Measurements from ENCODE around the gene CXCR4.

Gene CXCR4

DNA sequence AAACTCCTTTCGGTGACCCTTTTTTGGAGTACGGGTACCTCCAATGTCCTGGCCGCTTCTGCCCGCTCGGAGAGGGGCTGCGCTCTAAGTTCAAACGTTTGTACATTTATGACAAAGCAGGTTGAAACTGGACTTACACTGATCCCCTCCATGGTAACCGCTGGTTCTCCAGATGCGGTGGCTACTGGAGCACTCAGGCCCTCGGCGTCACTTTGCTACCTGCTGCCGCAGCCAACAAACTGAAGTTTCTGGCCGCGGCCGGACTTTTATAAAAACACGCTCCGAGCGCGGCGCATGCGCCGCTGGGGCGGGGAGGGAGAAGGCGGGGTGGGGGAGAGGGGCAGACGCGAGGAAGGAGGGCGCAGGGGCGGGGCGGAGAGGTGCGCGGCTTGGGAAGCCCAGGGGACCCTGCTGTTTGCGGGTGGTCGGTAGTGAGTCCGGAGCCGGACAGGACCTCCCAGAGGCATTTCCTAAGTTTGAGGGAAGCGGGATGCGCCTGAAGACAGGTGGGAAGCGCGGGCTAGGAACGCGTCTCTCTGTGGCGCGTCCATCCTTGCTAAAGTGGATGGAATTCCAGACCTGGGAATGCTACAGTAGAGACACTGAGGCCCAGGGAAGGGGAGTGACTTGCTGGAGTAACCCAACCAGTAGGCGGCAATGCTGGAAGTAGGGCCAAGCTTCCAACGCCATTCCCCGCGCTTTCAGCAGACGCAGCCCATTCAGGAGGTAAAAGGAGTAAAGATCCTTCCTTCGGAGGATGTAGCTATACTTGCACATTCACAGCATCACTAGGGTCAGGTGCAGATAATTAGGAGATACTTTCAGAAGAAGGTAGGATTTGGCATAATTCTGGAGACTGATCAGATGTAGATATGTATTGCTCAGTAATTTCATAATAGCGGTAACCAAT lies at the start of gene CXCR4:
TSS of gene CXCR4 (minus strand) at position 241 of the 910 bp plus-strand sequence. CDS start at position 152, 89 bp downstream.
- peak; percentile 79 for DNase-seq (ENCODE audit: low read depth)

DNA sequence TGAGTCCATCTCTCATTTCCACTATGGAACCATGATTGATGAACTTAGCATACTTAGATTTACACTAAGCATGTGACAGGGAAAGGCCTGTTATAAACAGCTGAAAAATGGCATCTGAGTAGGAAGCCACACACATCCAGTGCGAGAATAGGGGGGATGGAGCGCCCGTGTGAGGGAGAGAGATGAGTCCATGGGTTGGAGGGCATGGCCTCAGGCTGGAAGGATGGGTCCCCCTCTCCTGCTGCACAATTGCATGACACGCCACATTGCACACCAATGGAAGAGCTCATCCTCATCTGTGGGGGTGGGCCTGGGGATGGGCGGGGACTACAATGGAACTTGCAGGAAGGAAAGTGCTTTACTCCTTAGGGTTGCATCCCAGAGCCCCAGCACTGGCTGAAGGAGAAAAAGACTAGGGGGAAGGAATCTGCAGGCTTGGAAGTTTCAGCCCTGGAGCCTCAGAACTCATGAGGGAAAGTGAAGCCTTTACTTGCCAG lies 46.4 kb upstream of the CXCR4 start:
- DNase-seq (ENCODE audit: low read depth) = no peak

DNA sequence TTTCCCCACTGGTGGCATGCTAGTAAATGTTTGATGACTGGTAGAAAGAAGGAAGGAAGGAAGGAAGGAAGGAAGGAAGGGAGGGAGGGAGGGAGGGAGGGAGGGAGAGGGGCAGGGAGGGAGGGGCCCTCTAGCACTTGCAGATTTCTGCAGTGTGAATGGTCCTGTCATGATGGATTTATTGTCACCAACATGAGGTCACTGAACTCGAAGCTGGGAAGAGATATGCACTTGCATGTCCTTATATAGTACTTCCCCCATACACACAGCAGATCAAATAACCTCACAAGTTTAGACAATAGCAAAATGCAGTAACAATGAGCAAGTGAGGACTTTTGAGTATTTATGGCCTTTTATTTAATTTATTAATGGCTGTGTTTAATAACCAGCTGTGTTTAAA lies 44.5 kb upstream of the CXCR4 start:
- no peak for DNase-seq (ENCODE audit: low read depth)

DNA sequence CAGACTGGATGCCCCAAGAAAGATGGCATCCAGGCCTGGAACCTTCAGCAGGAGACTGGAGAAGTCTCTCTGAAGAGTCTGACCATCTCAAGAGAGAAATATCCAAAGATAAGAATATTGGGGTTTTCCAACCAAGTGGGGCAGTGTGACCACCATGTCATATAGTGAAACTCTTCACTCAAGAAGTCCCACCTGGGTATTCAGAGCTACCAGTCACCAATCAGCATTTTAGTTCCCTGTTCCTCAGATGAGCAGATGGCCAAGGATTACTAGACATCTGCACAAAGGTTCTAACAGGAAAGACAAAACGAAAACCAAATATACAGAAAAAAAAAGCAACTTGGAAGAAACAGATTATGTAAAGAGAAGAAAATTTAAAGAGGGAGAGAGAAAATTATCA lies 38.5 kb upstream of the CXCR4 start:
- no peak for DNase-seq (ENCODE audit: low read depth)

DNA sequence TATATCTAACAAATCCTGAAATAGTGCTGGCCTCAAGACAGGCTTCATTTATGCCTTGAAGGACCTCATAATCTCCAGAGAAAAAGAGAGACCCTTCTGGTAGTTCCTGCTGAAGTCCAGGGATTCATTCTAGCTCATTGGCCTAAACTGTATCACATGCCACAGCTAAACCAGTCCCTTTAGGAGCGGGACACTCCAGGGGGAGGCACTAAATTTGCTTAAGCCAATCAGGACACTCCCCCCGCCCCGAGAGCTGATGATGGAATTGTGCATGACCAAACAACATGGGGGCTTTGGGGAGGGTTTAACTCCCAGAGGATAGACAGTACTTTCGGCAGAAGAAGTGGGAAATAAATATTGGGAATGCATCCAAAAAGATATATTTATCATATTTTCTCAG lies 36.4 kb upstream of the CXCR4 start:
- no peak for DNase-seq (ENCODE audit: low read depth)

DNA sequence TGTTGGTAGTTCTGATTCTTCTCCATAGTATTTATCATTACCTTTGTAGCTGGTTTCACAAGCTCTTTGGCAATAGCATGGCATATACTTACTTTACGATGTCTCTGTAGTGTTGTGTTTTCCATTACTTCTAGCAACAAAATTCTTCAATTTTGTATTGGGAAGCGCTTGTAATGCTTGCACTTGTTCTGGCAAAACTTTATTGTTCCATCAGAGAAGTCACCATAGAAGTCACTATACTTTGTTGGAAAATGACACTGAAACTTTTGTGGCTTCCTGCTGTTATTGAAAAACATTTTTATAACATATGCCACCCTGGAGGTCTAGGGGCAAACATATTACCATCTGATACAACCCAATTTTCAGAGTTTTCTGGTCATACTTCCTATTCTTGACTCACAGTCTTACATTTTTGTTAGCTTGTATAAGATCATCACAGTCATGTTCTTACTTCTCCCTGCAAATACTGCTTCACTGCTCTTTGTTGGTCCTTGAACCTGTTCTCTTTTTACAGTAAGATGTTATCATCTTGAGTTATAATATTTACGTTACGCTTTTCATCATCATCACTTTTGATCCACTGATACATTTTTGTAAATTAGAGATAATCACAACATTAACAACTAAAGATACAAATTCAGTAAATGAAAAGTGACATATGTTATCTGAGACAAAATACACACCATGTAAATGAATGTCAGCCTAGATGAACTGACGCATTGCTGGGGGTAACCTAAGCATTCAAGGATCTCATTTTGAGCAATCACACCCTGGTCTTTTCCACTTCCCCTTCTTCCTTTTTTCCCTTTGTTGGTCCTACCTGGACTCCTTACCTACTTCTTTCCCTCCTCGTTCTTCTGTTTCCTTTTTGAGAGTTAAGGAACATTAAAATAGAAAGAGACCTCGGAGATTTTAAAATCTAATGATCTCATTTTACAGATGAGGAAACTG lies 33.3 kb upstream of the CXCR4 start:
- no peak for DNase-seq (ENCODE audit: low read depth)

DNA sequence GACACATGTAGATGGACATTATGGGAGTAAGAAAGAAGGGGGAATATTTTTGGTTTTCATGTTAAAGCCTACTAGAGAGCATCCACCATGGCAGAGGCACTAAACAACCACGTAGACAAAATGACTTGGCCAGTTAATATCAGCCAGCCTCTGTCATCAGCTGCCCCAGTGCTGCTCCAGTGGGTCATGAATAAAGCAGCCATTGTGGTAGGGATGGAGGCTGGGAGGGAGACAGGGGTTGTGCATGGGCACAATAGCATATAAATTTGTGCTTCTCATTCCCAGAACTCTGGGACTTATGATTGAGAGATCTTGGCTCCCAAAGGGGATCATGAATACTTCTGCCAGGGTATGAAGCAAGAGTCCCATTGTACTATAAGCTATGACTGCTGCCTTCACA lies 31.1 kb upstream of the CXCR4 start:
- DNase-seq (ENCODE audit: low read depth) = no peak

DNA sequence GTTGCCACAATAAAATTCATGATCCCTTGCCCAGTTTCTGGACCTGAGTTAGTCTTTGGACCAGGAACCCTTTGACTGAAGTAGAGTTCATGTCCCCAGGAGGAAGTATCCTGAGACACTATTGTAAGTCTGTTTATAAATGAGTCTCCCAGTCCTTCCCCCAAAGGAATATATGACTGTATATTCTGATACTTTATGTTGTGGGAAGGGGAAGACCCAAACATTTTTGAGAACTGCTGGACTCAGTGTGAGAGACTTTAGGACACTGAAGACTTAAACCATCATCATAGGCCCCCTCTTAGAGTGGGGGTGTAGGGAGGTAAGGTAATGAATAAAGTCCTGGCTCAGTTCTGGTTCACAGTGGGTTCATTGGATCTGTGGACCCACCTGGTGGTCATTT lies 28.6 kb upstream of the CXCR4 start:
- no peak for DNase-seq (ENCODE audit: low read depth)

DNA sequence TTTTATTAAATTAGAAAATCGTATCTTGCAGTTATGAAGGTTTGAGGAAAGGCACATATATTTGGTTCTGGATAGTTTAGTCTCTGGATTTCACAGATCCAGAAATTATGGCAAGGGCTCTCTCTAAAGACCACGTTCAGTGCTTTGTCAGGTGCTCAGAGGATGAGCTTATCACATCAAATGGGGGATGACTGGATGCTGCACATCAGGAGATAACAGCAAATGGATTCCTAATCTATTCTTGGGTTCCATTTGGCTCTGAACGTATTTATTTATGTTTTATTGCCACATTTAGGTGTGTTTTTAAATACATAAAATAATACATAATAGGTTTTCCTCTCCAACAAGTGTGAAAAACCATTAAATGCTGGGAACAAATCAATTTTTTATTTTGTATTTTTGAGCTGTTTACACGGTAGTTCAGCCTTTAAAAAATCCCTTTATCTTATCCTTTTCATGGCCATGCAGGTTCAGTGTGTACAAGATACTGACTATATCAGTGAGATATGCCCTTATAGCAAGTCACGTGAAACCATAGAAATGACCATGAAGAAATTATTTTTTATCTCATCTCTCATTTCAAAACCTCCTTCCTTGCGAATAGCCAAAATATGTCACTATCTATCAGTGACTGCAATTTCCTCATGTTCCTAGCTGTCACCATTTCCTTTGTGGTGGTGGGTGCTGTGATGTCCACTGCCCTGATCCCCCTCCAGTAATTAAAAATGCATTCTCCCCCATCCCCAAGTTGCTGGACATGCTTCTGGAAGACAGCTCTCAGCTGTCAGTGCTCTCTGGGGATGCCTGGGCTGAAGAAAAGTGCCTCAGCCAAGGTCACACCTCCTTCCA lies 25.9 kb upstream of the CXCR4 start:
- no peak for DNase-seq (ENCODE audit: low read depth)

DNA sequence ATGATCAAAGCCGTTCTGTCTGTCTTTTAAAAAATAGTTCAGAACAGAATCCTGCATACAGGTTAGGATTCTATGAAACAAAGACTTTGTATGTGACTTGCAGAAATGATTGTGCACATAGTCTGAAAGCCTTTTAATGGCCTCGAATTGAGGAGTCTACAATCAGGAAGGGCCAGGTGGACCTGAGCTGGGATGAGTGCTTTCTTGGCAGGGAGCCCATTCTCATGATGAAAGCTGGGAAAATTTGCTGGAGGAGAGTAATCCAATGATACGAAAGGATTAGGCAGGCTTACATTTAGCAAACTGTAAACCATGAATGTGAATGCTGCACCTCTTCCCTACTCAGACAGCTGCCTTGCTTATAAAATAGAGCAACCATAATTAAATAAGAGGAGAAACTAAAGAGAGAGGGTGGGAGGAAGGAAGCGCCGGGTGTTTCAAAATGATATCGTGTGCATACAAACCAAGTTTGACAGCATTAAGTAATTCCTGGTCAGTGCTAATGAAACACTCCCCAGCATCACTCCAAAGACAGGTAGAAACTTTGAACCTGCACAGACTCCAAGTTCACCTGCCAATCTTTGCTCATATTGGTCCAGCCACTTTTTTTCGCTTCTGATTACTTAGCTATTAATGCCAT lies 23.7 kb upstream of the CXCR4 start:
- DNase-seq (ENCODE audit: low read depth) = no peak

DNA sequence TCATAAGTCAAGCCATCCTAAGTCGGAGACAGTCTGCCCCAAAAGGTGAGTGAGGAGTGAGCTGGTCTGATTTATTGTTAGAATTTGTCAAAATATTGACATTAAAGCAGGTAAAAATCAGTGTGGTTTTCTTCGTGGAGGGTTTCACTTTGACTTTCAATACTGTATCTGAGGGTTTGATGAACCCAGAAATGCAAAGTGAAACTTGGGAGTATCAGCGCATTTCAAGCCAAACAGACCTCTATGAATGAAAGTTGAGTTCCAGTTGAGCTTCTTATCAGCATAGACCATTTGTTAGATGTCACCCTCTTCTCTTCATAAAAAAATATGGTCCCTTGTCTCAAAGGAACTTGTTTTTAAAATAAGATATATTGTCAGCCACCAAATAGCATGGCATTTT lies 21.7 kb upstream of the CXCR4 start:
- no peak for DNase-seq (ENCODE audit: low read depth)

DNA sequence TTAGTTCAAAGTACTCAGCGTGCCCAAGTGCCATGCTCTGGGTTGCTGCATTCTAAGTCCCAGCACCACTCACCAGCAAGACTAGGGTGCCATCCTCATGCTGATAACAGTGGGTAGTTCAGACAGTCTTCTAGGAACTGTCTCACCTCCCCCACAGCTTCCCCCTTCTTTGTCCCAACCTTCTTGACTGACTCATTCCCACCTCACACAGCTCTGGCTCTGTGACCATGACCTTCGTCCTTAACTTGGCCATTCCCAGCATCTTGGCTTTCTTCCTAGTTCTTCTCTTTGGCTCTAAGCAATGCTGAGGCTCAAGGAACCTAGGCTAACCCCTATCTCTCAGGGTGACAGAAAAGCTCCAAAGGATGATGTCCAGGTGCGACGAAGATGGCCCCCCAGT lies 20.0 kb upstream of the CXCR4 start:
- DNase-seq (ENCODE audit: low read depth) = no peak

DNA sequence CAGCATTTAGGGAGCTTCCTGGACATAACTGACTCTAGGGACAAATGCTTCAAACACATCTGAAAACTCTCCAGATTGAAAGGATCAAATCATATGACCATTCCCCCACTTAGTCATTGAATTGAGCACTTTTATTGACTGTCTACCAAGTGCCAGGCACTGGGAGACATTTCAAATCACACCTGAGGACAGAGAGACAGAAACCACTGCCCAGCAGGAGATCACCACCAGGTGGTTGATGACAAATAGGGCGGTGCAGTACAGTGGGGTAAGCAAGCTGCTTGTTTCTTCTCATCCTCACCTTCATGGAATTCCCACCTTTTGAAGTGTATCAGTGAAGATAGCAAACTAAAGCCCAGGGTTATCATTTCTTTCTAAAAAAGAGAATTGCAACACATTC lies 19.0 kb upstream of the CXCR4 start:
- DNase-seq (ENCODE audit: low read depth) = no peak

DNA sequence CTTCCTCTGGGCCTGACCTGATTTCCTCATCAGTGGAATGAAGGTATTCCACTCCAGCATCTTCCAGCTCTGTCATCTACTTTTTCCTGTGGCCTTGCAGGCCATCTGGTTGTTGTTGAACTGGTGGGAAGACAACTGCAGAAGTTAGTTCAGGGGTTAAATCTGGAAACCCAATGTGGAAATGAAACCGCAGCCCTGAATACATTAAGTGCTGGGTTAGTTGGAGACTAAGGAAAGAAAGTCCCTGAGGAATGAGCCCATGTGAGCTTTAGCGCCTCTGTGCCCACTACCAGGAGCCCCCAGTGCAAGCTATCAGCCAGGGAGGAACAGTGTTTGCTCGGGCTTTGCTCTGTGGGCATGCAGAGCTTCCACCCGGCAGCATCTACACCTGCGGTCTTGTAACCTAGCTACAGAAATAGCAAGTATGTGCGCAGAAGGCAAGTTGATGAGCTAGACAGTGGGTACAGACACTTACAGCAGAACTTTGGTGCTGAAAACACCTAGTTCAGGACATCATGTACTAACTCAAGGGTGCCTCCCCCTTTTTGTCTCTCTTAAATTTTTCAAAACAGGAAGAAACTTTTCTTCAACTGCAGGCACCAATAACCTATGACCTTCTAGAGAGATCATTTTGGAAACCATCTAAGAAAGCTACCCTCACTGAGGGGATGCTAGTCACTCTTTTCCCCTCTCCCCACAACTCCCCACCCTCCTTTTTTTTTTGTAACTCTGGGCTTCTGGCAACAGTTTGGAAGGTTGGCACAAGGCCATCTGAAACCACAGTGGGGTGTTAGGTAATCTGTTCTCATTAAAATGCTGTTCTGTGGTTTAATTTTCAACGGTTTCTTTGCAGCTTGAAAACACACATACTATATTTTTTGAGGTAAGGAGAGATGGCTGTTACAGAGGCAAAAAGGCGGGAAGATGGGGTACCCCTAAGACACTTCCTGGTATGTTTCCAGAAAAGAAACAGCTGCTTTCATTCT lies 18.3 kb upstream of the CXCR4 start:
- no peak for DNase-seq (ENCODE audit: low read depth)

DNA sequence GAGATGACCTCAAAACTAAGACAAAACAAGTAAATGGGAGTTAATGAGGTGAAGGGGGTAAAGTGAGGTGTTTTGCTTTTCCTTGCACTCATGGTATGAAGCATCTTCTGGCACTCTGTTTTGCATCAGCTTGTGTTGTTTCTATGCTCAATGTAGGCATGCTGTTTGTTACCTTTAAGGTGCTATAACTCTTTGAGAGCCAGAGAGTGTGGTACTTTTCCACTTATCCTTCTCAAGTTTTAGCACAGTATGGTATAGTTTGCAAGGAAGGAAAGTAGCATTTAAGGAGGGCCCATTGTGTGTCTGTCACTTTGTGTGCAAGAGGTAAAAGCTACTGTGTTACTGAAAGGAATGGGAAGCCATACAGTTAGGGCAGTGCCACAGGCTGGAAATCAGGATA lies 17.5 kb upstream of the CXCR4 start:
- DNase-seq (ENCODE audit: low read depth) = no peak

DNA sequence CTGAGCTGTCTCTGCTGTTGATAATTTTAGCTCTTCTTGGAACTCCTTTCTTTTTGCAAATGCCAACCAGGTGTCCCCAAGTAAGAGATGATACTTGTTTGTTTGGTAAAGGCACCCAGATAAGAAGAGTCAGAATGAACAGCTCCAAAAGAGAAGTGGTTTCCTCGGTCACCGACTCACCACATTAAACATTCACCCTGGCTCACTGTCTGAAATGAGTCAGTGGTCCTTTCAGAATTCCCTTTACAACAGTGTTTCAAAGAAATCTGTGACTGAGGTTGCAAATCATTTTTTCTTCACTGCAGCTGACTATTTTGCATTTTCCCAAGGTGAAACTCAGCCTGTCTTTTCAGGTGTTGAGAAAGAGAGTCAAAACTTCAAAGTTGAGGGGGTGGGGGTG lies 16.2 kb upstream of the CXCR4 start:
- no peak for DNase-seq (ENCODE audit: low read depth)

DNA sequence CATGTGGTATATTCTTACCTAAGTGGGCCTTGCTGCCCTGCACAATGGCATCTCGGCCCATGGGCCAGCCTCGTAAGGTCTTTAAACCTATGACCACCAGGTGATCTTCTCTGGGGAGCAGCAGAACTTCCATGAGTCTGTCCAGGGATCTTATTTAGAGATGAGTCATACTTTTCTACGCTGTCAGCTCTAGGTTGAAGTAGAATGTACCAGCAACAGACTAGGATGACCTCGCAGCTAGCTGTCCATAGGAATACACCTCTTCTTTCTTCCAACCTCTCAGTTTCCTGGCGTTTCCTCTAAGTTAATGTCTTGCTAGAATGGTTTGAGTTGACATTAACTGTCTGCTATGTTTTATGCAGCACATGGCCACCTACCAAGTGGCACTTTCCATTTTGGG lies 15.6 kb upstream of the CXCR4 start:
- no peak for DNase-seq (ENCODE audit: low read depth)

DNA sequence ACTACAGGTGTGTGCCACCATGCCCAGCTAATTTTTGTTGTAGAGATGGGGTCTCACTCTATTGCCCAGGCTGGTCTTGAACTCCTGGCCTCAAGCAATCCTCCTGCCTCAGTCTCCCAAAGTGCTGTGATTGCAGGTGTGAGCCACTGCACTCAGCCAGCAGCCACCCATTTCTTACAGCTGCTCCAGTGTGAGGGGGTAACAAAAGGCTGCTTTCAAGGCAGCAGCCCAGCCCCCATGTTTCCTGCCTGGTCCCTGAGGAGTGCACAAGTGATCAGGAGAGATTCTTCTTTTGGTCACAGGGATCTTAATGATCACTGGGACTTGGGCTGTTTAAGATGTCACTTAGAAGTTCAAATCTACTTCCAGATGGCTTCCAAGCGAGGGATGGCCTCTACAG lies 15.2 kb upstream of the CXCR4 start:
- no peak for DNase-seq (ENCODE audit: low read depth)

DNA sequence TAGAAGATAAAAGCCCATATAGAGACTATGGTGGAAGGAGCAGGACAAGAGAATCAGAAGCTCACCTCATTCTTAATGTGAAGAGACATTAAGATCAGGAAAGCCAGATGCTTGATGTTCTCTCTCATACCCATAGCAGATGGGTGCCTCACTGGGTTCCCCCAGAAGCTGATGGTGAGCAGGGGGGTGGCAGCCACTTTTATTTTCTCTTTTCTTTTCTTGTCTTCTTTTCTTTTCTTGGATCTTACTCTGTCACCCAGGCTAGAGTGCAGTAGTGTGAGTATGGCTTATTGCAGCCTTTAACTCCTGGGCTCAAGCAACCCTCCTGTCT lies 14.8 kb upstream of the CXCR4 start:
- no peak for DNase-seq (ENCODE audit: low read depth)

Data from stimulated activated CD8-positive, alpha-beta memory T cell treated with anti-CD3 and anti-CD28 coated beads, Interleukin-4, amount 100 ng/mL, for 24 hours (primary cell).